Smooth muscle cell (in vitro differentiated cells): ENCODE data around the gene ALKBH5. TPM values are rescaled to one million over a fixed set of nuclear protein-coding genes. Genes with fewer than 3 reads are reported as not detected.
A peak's percentile ranks its signal among the peaks of the same experiment; 100 is the strongest.

Experiments
- DNase-seq: peaks from one replicate; lab custom pipeline; 2025; ENCODE audit not compliant: unreplicated experiment; lab: John Stamatoyannopoulos, UW
- H2AFZ ChIP-seq: fragments of 200-600 bp; sonication (generic); 2 replicates; pipeline ENCODE4 v1.6.0; 2016; ENCODE audit warnings: antibody characterized with exemption, low read depth, mild to moderate bottlenecking
- H3F3A ChIP-seq: fragments of 200-600 bp; sonication (generic); 2 replicates; pipeline ENCODE4 v1.6.0; 2017; ENCODE audit warnings: antibody characterized with exemption, low read depth
- H3K27ac ChIP-seq: fragments of 200-600 bp; sonication (generic); 2 replicates; pipeline ENCODE4 v1.5.1; 2016; ENCODE audit warnings: low read depth, mild to moderate bottlenecking
- H3K27me3 ChIP-seq: fragments of 200-600 bp; sonication (generic); 2 replicates; pipeline ENCODE4 v1.6.1; 2016; ENCODE audit warnings: low read depth, mild to moderate bottlenecking
- H3K36me3 ChIP-seq: fragments of 200-600 bp; sonication (generic); 2 replicates; pipeline ENCODE4 v1.5.1; 2016; ENCODE audit warnings: low read depth
- H3K4me1 ChIP-seq: fragments of 200-600 bp; sonication (generic); 2 replicates; pipeline ENCODE4 v1.5.1; 2016; ENCODE audit warnings: low read depth
- H3K4me2 ChIP-seq: fragments of 200-600 bp; sonication (generic); 2 replicates; pipeline ENCODE4 v1.6.0; 2016; ENCODE audit warnings: mild to moderate bottlenecking
- H3K4me3 ChIP-seq: fragments of 200-600 bp; sonication (generic); 2 replicates; pipeline ENCODE4 v1.5.1; 2016; ENCODE audit warnings: mild to moderate bottlenecking
- H3K79me2 ChIP-seq: fragments of 200-600 bp; sonication (generic); 2 replicates; pipeline ENCODE4 v1.6.0; 2016; ENCODE audit warnings: low read depth, mild to moderate bottlenecking
- H3K9ac ChIP-seq: fragments of 200-600 bp; sonication (generic); 2 replicates; pipeline ENCODE4 v1.6.0; 2016; ENCODE audit warnings: low read depth
- H3K9me3 ChIP-seq: fragments of 200-600 bp; sonication (generic); replicated peaks from 2 replicates; pipeline ENCODE4 v1.5.1; 2016; ENCODE audit warnings: low read depth
- H4K20me1 ChIP-seq: fragments of 200-600 bp; sonication (generic); 2 replicates; pipeline ENCODE4 v1.6.0; 2016; ENCODE audit warnings: low read depth
- WGBS: methylation state at CpG from one replicate; pipeline ENCODE4 v1.1.7; 2016; ENCODE audit warnings: low lambda C conversion rate; 5-methylcytosine and 5-hydroxymethylcytosine counted together
- polyA plus RNA-seq: library from polyadenylated mRNA; unstranded; fragments of >200 nt; fragmentation: Nextera tagmentation; extraction: Ambion mirVana; gene quantifications from 2 replicates; pipeline ENCODE4 v1.2.1, GENCODE V29; 2016
- total RNA-seq: library from RNA; depleted of rRNA; stranded (reverse); fragments of >200 nt; gene quantifications from 2 replicates; pipeline ENCODE4 v1.2.3, GENCODE V29; 2014
- TF ChIP-seq, protein P1 (sequence below): fragments of 200-600 bp; sonication (generic); IDR thresholded peaks from 2 replicates; pipeline ENCODE4 v1.5.1; 2017; ENCODE audit warnings: borderline replicate concordance, mild to moderate bottlenecking, antibody characterized with exemption; ENCODE audit not compliant: insufficient read depth, poor library complexity, severe bottlenecking

ALKBH5 gene
- total and polyA plus RNA-seq, 2 experiments from 2014 or later, result 93.1 to 119 TPM

GRCh38 chr17:18158022-18158600, 25.5 kb upstream of the ALKBH5 start:
- H3K4me2 ChIP-seq, result peak overlapping the region; percentile 83

DNA sequence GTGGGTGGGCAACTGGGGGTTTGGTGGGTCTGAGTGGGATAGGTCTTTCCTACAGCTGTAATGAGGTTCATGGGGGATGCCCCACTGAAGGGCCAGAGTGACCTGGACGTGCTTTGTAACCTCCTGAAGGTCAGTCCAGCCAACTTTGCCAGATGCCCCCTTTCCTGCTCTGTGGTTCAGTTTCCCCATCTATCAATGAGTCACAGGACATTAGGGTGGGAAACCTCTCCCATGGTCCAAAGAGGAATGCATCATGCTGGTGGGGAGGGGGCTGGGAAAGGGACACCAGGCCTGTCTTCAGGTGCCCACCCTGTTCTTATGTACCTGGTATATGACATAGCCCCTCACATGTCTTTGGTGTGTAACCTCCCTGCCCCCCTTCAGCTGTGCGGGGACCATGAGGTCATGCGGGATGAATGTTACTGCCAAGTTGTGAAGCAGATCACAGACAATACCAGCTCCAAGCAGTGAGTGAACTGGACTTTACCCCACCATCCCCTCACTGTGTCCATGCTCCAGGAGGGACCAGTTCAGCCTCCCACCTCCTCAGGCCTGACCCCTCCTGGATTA, 24.0 kb upstream of the ALKBH5 start:
- H2AFZ ChIP-seq, result no peak overlapping the region
- TF ChIP-seq, protein P1, sequence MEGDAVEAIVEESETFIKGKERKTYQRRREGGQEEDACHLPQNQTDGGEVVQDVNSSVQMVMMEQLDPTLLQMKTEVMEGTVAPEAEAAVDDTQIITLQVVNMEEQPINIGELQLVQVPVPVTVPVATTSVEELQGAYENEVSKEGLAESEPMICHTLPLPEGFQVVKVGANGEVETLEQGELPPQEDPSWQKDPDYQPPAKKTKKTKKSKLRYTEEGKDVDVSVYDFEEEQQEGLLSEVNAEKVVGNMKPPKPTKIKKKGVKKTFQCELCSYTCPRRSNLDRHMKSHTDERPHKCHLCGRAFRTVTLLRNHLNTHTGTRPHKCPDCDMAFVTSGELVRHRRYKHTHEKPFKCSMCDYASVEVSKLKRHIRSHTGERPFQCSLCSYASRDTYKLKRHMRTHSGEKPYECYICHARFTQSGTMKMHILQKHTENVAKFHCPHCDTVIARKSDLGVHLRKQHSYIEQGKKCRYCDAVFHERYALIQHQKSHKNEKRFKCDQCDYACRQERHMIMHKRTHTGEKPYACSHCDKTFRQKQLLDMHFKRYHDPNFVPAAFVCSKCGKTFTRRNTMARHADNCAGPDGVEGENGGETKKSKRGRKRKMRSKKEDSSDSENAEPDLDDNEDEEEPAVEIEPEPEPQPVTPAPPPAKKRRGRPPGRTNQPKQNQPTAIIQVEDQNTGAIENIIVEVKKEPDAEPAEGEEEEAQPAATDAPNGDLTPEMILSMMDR, result no peak
- H3K9me3 ChIP-seq, result no peaks in the 10 kb centered on the region
- no peak overlapping the region for H3K4me3 ChIP-seq
- no peaks in the 10 kb centered on the region for H4K20me1 ChIP-seq
- H3K36me3 ChIP-seq, result no peaks in the 10 kb centered on the region
- no peaks in the 10 kb centered on the region for H3K79me2 ChIP-seq
- H3K9ac ChIP-seq, result no peak overlapping the region
- H3K4me1 ChIP-seq, result peaks cover 3% of the 10 kb centered on the region
- no peak overlapping the region for H3K27ac ChIP-seq
- no peaks in the 10 kb centered on the region for H3F3A ChIP-seq
- no peak for DNase-seq
- 86% methylated on average over 3 of the region's 3 CpGs for WGBS
- no peak overlapping the region for H3K4me2 ChIP-seq
- no peaks in the 10 kb centered on the region for H3K27me3 ChIP-seq

More at GRCh38 chr17:18158022-18158600, 25.5 kb upstream of the ALKBH5 start:
- Histone ChIP-seq H4K20me1 (no peaks in the 10 kb centered on the region), H2AFZ (no peak overlapping the region), H3K27me3 (no peaks in the 10 kb centered on the region), H3K27ac (no peak overlapping the region), H3K9ac (no peak overlapping the region), H3K36me3 (no peaks in the 10 kb centered on the region), H3K79me2 (no peaks in the 10 kb centered on the region), H3K4me1 (peaks cover 5% of the 10 kb centered on the region), H3K4me3 (peak overlapping the region; percentile 48), H3K9me3 (no peaks in the 10 kb centered on the region), H3F3A (no peaks in the 10 kb centered on the region)
- 16% methylated on average over 26 of the region's 26 CpGs for WGBS
- TF ChIP-seq, protein P1, result no peak
- peak; percentile 48 for DNase-seq

DNA sequence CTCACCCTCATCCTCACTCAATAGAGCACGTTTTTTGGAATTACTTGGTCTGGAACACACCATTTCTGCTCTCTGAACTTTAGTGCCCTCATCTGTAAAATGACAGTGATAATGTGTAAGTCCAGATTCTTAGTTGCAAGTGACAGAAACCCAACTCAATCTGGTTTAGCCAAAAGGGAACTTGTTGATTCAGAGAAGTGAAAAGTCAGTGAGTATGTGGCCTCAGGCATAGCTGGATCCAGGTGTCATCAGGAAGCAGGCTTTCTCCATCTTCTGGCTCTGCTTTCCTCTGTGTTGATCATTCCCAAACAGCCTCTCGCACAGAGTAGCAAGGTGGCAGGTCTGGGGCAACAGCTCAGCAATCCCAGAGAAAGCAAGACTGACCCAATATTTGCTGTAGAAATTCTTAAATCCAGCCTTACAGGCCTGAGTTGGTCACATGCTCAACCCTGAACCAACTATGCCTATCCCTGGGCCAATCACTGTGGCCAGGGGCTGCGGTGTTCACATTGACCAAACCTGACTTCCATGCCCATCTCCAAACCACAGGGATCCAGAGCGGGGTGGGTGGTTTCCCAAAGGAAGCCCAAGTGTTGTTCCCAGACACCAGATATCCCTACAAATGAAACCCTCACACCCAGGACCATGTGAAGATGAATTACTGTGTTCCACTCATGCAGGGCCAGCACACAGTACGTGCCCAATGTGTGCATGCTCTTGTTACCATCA, 23.3 kb upstream of the ALKBH5 start:
- Histone ChIP-seq H3K36me3 (no peaks in the 10 kb centered on the region), H3K79me2 (no peaks in the 10 kb centered on the region), H3K27ac (no peak overlapping the region), H3K4me2 (no peak overlapping the region), H3K9me3 (no peaks in the 10 kb centered on the region), H3F3A (no peaks in the 10 kb centered on the region), H3K4me1 (peaks cover 3% of the 10 kb centered on the region), H3K4me3 (no peak overlapping the region), H3K27me3 (no peaks in the 10 kb centered on the region), H4K20me1 (no peaks in the 10 kb centered on the region), H3K9ac (no peak overlapping the region), H2AFZ (no peak overlapping the region)
- TF ChIP-seq, protein P1, result no peak
- 88% methylated on average over 5 of the region's 5 CpGs for WGBS
- DNase-seq, result no peak
